HG02884 (cell line): ENCODE results near the gene ADCY1.

Experiments
- ATAC-seq: cut with Tn5 transposase; IDR thresholded peaks from one replicate; pipeline ENCODE4 v1.9.1; 2021; ENCODE audit warnings: mild to moderate bottlenecking, moderate library complexity; ENCODE audit not compliant: unreplicated experiment

Gene ADCY1

DNA sequence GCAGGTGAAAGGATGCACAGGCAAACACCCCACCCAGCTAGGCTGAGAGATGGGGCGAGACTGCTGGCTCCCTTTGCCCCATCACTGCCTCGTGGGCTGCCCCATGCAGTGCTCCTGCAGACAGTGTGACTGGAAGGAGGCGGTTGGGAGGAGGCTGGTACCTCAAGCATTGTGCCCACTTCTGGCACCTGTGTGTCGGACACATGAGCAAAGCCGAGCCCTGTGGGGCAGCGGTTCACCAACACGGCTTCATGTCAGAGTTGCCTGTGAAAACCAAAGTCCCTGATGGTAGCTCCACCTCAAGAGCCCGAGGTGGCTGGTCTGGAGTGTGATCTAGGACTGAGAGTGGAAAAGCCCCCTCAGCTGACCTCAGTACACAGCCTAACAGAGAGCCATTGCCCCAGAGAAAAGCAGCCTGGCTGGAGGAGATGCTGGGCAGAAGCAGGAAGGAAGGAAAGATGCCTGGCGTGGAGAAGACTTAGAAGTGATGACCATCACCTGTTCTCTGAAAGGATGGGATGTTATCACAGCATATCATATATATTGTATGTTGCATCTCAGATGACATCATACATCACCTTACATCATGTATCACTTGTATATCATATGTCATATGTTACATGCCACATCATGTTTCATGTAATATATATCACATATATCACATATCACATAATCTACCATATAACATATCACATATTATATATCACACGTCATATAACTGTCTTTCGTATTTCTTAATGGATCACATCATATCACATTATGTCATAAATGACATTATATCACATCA, 75.6 kb downstream of the ADCY1 start:
- no peak for ATAC-seq

- ATAC-seq: no peak
These were observed 76.5 kb downstream of the ADCY1 start for GRCh38 chr7:45650404-45651394.

DNA sequence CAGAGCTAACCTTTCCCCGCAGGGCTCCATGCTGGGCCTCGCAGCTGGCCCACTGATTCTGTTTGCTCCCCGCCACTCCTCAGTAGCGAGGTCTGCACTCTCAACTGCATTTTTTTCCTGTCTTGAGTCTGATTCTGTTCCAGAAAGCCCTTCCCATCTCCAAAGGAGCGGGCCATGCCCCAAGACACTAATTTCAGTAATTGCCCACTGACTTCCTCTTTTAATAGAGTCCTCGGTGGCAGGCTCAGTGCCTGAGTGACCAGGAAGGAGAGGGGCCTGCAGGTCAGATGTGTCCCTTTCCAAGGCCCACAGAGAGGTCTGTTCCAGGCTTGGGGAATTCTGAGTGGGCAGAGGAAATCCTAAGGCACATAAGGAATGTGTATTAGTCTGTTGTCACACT, 77.4 kb downstream of the ADCY1 start:
- no peak for ATAC-seq

DNA sequence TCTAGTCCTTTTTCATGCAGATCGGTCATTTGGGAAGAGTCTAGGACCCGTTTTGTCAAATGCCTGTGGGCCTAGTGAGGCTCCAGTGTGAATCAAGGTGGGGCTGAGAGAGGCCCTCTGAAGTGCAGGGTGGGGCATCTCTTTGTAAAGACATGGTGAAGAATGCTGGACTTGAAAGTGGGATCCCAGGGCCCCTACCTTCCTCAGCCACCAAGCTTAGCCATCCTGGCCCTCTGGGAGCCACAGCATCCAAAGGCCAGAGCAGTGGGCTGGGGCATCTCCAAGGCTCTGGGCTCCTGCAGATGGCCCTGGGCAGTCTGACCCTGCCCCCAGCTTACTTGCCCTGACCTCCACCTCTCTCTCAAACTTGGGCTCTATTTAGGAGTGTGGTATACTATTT, 78.5 kb downstream of the ADCY1 start:
- ATAC-seq: no peak

- no peak for ATAC-seq
These were observed 79.2 kb downstream of the ADCY1 start for GRCh38 chr7:45653209-45653907.

DNA sequence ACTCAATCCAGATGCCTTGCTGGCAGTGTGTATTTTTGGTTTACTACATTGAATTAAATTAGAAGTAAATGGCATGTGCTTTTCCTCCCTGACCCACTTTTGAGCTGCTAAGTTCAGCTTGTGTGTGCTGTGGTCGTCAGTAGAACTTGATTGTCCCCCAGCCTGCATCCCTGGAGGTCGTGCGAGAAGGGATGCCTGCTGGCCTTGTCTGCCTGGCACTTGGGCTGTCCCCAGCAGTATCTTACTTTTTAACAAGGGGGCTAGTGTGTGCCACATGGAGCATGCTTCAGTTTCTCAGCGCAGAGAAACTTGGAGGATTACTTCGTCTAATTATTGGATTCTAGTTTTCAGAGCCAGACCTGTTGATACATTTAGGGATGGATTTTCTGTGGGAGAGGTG, 80.2 kb downstream of the ADCY1 start:
- ATAC-seq: no peak

DNA sequence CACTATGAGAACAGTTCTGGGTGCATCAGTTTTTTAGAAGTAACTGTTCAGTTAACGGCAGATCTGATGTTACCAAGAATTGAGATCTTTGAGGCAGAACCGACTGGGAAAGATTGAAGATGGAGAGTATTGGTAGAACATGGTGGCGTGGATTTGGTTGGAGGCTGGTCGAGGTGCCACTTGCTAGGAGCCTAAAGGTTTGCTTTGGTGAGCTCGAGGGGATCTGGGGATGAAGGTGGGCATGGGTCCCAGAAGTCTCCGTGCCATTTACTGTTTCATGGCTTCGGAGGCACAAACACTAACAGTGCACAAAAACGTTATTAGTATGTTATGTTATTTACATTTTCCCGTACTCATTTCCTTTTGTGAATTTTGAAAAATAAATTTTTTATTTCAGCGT, 81.4 kb downstream of the ADCY1 start:
- no peak for ATAC-seq

DNA sequence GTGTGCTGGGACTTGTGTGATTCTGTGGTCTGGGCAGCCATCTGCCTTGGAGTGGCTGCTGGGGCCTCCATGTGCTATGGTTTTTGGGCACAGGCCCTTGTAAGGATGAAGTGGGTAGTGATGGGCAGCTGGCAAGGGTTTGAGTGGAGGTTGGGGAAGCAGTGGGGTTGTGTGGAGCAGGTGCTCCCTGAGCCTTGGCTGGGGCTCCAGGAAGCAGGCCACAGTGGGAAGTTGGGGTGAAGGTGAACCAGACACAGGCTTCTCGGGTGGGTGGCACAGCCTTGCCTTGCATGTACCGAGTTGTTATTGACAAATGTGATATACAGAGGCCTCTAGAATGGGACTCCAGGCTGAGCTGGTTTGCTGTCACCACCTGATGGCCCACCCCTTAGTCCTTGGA, 82.3 kb downstream of the ADCY1 start:
- ATAC-seq: no peak

- ATAC-seq: no peak
These were observed 83.1 kb downstream of the ADCY1 start for GRCh38 chr7:45657136-45657889.

DNA sequence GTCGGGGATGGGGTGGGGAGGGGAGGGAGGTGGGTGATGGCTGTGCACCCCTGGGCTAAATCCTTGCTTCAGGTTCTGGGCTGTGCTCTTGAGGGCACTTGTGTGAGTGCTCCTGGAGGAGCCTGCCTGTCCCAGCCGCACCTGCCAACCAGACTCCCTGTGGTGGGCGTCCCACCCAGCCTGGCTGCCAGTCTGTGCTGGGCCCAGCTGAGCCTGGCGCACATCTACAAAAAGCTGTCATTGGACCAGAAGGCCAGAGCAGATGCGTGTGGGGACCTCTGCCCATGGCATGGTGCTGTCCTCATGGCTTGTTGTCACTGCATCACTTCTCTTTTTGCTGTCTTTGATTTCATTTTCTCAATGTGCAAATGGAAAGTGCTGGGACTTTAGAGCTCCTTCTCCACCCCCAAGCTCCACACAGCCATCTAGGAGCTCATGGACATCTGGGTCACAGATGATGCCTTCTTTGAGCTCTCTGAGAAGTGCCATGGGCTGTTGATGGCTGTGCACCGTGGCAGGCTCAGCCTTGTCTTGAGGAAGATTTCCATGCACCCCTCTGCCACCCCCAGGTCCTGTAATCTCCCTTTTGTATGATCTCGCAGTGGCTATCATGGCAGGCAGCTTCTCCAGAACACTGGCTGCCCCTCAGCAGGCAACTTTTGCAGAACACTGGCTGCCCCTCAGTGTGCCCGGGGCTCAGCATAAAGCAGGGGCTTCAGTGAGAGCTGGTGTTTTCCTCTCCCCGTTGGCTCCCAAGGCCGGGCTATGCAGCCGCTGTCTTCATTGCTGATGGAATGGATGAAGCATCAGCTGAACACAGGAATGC, 83.9 kb downstream of the ADCY1 start:
- ATAC-seq: no peak

GRCh38 chr7:45658716-45659495, 84.7 kb downstream of the ADCY1 start:
- no peak for ATAC-seq

DNA sequence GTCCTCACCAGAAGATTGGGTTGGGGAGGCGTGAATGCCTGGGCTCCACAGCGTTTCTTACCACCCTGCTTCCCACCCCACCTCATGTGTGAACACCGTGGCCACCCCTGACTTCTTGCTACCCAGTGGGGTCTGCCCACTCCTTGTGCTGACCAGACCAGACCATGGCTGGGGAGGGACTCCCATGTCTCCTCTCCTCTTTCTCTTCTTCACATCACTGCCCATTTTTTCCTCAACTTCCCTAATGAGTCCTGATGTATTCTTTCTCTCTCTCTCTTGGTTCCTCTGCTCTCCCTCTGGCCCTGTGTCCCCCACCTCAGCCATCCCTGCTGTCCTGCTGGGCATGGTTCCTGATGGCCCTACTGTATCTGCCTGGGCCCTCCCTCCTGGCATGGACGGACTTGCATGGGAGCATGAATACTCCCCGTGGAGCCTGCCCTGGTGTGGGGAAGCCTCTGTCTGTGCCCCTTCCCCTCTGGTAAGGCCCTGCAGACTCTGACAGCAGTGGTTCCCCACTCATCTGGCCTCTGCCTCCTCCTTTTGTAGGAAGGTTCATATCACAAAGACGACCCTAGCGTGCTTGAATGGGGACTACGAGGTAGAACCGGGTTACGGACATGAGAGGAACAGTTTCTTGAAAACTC, 85.5 kb downstream of the ADCY1 start:
- no peak for ATAC-seq

DNA sequence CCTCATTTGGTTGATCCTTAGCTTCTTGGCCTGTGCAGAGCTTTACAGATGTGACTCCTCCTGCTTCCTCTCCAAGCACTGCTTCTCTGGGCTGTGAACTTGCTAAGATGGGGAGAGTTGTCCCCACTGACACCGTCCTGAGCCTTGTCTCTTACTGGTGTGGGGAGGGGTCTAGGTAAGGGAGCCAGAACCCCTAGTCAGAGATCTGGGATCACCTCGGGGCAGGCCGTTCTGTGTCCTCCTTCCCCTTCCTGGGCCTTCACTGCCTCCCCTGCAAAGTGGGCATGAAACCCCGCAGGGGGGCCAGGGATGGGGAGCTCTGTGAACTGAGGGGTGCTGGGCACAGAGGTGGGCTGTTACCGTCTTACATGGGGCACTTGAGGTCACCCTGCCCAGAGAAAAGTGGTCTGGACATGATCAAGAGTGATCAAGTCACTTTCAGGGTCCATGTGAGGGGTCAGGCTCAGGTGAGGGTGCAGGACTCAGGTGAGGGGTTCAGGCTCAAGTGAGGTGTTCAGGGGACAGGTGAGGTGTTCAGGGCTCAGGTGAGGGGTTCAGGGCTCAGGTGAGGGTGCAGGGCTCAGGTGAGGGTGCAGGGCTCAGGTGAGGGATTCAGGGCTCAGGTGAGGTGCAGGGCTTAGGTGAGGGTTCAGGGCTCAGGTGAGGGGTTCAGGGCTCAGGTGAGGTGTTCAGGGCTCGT, 86.2 kb downstream of the ADCY1 start:
- no peak for ATAC-seq

GRCh38 chr7:45660901-45661211, 86.7 kb downstream of the ADCY1 start:
- ATAC-seq: no peak

DNA sequence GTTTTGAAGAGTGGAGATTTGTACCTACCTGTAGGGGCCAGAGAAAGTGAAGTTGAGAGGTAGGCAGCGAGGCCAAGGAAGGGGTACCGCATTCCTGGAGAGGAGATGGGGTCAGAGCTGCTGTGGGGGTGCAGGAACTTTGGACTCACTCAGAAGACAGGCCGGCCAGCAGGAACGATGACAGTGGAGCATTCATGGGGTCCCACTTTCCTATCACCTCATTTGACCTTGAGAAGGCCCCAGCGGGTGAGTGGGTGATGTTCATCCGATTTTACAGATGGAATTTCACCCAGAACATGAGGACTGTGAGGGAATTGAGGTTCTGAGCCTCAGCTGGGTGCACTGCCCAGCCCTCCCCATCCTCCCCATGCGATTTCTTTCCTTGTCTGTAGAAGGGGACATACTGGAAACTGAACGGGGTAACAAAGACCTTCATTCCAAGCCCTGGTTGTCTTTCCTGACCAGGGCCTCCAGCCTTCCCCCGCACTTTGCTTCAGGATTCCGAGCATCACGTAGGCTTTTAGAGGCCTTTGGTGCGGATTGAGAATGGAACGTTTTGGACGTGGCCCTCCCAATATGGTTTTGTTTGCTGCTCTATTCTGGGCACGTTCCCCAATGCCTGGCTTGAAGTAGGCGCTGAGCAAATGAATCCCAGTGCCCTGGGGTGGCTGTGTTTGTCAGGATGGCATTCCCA, 87.3 kb downstream of the ADCY1 start:
- ATAC-seq: no peak

- no peak for ATAC-seq
These were observed 87.8 kb downstream of the ADCY1 start for GRCh38 chr7:45662018-45662417.

GRCh38 chr7:45662540-45663166, 88.5 kb downstream of the ADCY1 start:
- no peak for ATAC-seq
